ENCODE results near the gene BMP4.

- no peak for TF ChIP-seq CTCF (IDR thresholded peaks at IDR 0.05)
- TF ChIP-seq POLR2A (IDR thresholded peaks at IDR 0.05): no peak
These were observed 44.7 kb upstream of the BMP4 start for GRCh38 chr14:54001189-54001878.

Measured in lower leg skin (tissue), 3 donors.